GM18861 (cell line): ENCODE measurements around the gene RGL3.
"Not testable (repeated sequence)": the region's sequence is repeated elsewhere in the genome, so short reads cannot be mapped to it uniquely, and the experiment has no call there.

Source experiments
- ATAC-seq: cut with Tn5 transposase; IDR thresholded peaks from one replicate; pipeline ENCODE4 v1.9.1; 2021; ENCODE audit not compliant: unreplicated experiment

RGL3 gene

GRCh38 chr19:11450570-11451326 is 31.6 kb upstream of the RGL3 start:
- ATAC-seq: no peak

DNA sequence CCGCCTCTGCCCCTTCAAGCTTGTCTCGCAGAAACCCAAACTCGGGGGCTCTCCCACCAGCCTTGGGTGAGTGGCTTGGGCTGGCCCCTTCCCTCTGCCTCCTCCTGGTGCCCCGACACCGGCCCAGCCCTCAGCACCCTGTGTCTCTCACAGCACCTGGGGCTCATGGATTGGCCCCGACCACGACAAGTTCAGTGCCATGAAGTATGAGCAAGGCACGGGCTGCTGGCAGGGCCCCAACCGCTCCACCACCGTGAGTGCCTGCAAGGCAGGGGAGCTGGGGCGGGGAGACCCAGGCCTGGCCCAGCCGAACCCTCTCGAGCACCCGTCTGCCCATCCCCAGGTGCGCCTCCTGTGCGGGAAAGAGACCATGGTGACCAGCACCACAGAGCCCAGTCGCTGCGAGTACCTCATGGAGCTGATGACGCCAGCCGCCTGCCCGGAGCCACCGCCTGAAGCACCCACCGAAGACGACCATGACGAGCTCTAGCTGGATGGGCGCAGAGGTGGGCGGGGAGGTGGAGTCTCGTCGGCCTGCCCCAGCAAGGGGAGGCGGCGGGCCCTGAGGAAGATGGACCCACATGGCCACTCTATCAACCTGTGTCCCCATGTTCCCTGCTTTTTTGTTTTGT is 29.9 kb upstream of the RGL3 start:
- ATAC-seq: no peak

DNA sequence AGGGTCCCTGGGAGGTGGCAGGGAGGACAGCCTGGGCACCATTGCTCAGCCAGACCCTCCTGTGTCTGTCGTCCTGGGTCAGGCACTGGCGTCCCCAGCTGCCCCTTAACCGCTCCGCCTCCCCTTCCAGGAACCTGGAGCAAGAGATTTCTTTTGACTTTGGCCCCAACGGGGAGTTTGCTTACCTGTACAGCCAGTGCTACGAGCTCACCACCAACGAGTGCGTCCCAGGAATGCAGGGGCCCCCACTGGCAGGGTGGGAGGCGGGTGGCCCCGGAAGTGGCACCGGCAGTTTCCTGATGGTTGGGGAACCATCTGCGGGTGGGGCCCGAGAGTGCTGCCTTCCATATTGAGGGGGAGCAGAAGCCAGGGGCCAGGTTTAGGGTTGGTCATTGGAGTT is 29.3 kb upstream of the RGL3 start:
- no peak for ATAC-seq

DNA sequence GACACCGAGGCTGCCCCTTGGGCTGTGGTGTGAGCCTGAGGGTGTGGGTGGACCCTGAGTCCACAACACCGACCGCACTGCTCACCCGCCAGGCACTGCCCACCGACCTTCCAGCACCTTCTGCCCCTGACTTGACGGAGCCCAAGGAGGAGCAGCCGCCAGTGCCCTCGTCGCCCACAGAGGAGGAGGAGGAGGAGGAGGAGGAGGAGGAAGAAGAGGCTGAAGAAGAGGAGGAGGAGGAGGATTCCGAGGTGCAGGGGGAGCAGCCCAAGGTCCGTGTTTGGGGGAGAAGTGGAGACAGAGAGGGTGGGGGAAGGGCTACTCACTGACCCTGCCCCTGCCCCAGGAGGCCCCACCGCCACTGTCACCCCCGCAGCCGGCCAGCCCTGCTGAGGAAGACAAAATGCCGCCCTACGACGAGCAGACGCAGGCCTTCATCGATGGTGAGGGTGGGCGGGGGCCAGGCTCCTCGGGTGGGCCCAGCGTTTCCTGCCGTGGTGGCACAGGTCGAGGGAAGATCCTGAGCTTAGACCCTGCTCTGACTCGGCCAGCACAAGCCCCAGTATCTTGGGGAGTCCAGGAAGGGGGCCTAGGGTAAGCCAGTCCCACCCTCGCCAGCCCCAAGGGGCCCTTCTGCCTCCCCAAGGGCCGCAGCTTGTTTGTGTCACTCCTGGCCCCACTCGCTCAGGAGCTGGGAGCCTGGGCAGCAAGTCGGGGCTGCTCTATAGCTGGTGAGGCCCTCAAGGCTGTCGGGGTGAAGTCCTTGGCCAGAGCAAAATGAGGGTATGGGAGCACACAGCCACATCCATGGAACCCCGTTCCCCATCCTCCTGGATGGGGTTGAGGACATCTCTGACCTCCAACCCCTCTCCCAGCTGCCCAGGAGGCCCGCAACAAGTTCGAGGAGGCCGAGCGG is 28.5 kb upstream of the RGL3 start:
- ATAC-seq: no peak

- ATAC-seq: no peak
These were observed 27.7 kb upstream of the RGL3 start for GRCh38 chr19:11446652-11447301.

DNA sequence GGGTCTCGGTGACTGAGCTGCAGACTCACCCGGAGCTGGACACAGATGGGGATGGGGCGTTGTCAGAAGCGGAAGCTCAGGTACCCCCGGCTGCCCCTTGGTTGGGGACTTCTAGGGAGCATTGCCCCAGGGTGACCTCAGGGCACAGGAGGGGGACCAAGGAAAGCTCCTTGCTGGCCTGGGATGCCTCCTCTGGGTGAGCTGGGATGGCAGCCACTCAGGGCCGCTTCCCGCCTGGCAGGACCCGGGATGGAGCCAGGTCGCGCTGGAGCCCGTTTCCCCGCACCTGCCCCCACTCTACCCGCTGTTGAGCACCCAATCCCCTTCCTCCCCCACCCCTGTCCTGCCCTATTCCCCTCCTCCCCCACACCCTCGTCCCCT is 27.1 kb upstream of the RGL3 start:
- no peak for ATAC-seq

DNA sequence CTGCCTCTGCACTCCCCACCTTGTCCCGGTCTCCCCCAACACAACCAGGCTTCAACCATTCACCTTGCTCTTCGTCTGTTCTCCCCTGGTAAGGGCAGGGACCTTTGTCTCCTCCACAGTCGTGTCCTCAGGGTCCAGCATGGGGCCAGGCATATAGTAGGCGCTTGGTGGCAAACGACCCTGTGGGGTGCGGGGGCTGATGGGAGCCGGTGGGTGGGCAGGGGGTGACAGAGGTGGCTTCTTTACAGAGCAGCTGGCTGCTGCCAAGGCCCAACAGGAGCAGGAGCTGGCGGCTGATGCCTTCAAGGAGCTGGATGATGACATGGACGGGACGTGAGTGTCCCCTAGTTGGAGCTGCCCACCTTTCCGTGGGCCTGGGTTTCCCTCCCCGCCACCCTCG is 26.0 kb upstream of the RGL3 start:
- ATAC-seq: no peak

DNA sequence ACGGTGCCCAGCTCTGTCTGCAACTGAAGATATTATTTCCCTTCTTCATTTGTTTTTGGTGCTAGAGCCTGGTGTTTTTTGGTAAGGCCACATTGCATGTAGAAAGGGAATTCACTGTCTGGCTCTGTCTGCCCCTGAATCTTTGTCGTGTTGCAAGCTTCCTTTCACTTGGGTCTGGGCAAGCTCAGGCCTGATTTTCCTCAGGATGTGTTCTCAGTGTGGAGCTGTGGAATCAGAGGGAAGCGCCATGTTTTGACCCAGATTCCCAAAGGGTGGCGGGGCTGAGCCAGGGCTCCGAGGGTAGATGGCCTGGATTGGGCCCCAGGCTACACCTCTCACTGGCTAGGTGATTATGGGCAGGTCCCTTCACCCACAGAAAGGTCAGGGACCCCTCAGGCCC is 24.9 kb upstream of the RGL3 start:
- no peak for ATAC-seq

DNA sequence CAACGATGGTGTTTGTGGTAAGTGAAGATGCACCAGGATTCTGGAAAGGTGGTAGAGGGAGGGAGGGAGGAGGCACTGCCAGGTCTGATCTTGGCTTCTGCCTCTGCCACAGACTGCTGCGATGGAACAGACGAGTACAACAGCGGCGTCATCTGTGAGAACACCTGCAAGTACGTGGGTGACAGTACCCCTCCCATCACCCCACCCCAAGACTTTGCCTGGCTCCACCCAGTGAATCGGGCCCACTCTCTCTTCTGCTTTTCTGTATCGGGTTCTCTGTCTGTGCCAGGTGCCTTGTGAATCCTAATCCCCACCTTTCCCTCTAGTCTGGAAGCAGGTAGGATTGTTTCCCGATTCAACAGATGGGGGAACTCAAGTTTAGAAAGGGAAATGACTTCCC is 18.8 kb upstream of the RGL3 start:
- ATAC-seq: no peak

DNA sequence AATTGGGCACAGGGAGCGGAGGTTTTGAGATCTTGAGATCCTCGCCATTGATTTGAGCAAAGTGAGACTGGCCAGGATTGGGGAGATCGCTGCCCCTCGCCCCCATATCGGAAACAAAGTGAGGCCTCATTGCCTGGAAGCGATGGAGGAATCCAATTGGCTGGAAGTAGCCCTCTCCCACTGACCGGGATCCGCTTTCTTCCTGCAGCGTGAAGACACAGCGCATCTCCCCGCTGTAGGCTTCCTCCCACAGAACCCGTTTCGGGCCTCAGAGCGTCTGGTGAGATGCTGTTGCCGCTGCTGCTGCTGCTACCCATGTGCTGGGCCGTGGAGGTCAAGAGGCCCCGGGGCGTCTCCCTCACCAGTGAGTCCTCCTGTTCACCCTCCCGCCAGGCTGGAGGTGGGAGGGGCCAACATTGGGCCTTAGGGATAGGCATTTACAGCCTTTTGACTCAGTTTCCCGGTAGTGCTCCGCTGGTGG is 16.8 kb upstream of the RGL3 start:
- ATAC-seq: no peak

- peak; percentile 79 for ATAC-seq
These were observed 16.1 kb upstream of the RGL3 start, which contains the start of the genes ODAD3 and PRKCSH for GRCh38 chr19:11435057-11435832. ODAD3 (minus strand) TSS chr19:11435121; CDS start chr19:11435016, 105 bp downstream. PRKCSH (plus strand) TSS chr19:11435635; CDS start chr19:11436118, 483 bp downstream.

GRCh38 chr19:11434703-11435056 is 15.6 kb upstream of the RGL3 start:
- no peak for ATAC-seq

GRCh38 chr19:11433526-11433925 is 14.4 kb upstream of the RGL3 start:
- ATAC-seq: not testable (repeated sequence)

- no peak for ATAC-seq
These were observed 7.5 kb upstream of the RGL3 start for GRCh38 chr19:11426656-11427055.

DNA sequence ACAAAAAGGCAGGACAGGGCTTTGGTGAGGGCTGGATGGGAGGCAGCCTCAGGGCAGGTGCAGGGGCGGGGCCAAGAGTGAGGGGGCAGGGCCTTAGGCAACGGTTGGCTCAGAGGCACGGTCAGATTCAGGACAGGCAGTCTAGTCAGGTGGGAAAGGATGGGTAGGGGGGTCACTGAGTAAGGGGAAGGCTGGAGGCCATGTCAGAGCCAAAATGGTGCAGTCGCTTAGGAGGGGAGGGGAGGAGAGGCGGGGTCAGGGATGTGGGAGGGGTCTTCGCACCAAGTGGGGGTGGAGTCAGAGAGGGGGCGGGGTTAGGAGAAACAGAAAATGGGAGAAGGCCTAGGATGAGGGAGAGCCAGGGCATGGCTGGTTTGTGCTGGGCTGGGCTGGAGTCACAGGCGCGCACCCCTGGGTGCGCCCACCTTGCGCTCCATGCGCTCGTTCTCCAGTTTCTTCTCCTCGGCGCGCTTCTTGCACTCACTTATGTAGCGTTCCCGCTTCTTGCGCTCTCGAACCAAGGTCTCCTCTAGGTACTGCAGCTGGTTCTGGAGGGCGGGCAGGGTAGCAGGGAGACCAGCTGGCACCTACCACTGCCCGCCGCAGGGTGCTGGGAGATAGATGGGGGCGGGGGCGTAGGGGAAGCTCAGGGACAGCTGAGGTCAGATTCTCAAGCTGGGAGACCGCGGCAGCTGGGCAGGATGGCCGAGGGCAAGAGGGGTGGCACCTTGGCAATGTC is 6.8 kb upstream of the RGL3 start:
- ATAC-seq: no peak

DNA sequence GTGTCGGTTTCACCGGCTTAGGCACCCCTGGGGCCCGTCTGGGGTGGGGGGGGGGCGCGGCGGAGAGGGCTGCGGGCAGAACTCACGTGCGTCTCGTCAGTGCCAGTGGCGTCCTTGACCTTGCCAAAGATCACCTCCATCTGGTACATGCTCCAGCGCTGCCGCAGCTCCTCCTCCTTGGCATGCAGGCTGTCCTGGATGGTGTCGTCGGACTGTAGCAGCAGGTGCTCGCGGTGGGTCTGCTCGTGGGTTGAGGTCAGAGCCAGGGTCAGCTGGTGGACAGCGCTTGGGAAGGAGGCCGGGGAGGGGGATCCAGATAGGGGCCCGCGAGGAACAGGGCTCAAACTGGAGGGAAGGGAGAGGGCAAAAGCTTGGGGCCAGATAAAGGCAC is 4.7 kb upstream of the RGL3 start:
- ATAC-seq: no peak

DNA sequence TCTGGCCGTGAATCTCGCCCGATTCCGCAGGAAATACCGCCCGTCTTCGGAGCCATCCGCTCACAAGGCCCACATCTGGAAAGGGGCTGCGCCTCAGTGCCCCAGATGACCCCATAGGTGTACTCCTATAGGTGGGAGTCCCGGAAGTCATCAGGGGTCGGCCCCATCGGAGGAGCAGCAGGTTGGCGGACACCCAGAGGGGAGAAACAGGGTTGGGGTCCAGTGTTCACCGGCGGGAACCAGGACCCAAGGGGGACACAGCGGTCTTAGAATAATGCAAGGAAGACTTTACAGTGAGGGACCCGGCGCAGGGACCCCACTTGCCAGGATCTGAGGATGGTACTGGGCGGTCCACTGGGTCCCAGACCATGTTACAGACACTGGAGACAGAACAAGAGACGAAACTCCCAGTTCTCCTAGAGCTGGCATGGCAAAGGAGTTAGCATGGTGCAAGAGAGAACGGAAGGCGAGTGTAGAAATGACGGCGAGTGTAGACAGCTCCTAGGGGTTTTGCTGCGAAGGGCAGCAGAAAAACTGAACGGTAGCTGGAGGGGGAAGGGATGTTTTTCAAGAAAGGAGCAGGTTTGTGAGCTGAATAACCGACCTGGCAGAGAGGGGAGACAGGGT is 4.2 kb upstream of the RGL3 start:
- ATAC-seq: no peak

- peak; percentile 75 for ATAC-seq
These were observed 3.3 kb upstream of the RGL3 start for GRCh38 chr19:11422163-11423065.
